Epithelial cell of alveolus of lung (primary cell): ENCODE data around the gene OR1Q1. TPM values are rescaled to one million over a fixed set of nuclear protein-coding genes. Genes with fewer than 3 reads are reported as not detected.

Experiments
- total RNA-seq: library from RNA; depleted of rRNA; stranded (reverse); fragments of >200 nt; gene quantifications from 2 replicates; pipeline ENCODE4 v1.2.1, GENCODE V29; 2015

The OR1Q1 gene, protein sequence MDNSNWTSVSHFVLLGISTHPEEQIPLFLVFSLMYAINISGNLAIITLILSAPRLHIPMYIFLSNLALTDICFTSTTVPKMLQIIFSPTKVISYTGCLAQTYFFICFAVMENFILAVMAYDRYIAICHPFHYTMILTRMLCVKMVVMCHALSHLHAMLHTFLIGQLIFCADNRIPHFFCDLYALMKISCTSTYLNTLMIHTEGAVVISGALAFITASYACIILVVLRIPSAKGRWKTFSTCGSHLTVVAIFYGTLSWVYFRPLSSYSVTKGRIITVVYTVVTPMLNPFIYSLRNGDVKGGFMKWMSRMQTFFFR
- not detected in 2 replicates for total RNA-seq

DNA sequence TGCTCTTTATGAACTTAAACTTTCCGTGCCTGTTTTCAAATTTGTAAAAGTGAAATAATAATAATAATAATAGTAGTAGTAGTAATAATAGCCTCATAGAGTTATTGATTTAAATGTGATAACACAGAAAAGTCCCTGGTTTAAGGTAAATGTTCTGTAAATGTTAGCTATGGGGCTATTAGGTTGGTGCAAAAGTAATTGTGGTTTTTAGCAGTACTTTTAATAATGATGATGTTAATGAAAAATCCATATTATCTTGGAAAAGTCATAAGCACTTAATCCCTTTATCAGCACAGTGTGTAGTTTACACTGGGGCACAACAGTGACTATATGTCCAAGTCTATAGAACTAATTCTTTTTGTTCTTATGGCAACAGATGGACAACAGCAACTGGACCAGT, at the start of gene OR1Q1:
Gene OR1Q1 (plus strand): TSS at position 377 of the 400 bp plus-strand sequence. CDS start 0 bp downstream, at position 377.

DNA sequence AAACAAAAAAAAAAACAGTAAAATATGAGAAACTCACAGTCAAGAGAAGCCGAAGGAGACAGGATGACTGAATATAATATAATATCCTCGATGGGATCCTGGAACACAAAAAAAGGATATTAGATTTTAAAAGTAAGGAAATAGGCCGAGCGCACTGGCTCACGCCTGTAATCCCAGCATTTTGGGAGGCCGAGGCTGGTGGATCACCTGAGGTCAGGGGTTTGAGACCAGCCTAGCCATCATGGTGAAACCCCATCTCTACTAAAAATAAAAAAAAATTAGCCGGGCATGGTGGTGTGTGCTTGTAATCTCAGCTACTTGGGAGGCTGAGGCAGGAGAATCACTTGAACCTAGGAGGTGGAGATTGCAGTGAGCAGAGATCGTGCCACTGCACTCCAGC, 31.3 kb upstream of the OR1Q1 start, which contains the start of gene OR1L8:
Gene OR1L8 (minus strand): TSS at position 101 of the 400 bp plus-strand sequence. CDS start 14,907 bp downstream, outside the sequence.

DNA sequence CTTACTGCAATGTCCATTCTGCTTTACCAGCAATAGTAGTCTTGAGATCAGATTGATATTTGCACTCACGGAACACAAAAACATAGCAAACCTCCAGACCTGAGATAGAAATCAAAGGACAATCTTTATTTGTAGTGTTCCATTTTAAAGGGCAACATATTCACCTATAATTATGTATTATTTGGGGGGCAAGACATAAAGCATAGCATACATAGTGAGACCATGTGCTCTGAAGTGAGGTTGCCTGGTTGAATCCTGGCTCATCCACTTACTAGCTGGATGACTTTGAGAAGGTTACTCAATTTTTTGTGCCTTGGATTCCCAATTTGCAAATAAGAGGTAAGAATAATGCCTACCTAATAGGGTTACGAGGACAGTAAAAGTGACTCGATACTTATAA, 43.0 kb downstream of the OR1Q1 start, which contains the start of gene OR1B1:
Gene OR1B1 (minus strand): TSS at position 101 of the 400 bp plus-strand sequence.

DNA sequence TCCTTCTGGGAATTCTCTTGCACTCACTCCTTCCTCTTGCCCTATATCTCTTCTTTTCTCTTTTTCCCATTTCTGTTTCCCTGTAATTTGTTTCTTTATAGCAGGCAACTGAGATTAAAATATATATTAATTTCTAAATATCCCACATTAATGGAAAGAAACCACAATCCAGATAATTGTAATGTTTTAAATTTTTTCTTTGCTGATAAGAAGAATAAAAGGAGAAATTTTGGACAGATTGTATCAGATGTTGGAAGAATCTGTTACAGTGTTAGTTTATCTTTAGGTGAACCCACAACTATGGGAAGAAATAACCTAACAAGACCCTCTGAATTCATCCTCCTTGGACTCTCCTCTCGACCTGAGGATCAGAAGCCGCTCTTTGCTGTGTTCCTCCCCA, 46.9 kb downstream of the OR1Q1 start, which contains the start of gene OR1L1:
Gene OR1L1 (plus strand): TSS at position 301 of the 400 bp plus-strand sequence. CDS start 0 bp downstream, at position 301.

Other genes with a start within 250 kb of the OR1Q1 start
- 36.8 and 61.8 TPM in 2 replicates for gene PTGS1, start 243.7 kb upstream of the OR1Q1 start, total RNA-seq
- not detected in 2 replicates for gene OR1J1, start 136.8 kb upstream of the OR1Q1 start, total RNA-seq
- gene OR1J2, start 103.9 kb upstream of the OR1Q1 start, total RNA-seq = not detected in 2 replicates
- not detected in 2 replicates for gene OR1J4, start 95.6 kb upstream of the OR1Q1 start, total RNA-seq
- not detected in 2 replicates for gene OR1N1, start 87.4 kb upstream of the OR1Q1 start, total RNA-seq
- not detected in 2 replicates for gene OR1N2, start 61.6 kb upstream of the OR1Q1 start, total RNA-seq
- gene OR1L8, start 31.4 kb upstream of the OR1Q1 start, total RNA-seq = not detected in 2 replicates
- gene OR1B1, start 42.9 kb downstream of the OR1Q1 start, total RNA-seq = not detected in 2 replicates
- not detected in 2 replicates for gene OR1L1, start 47.0 kb downstream of the OR1Q1 start, total RNA-seq
- not detected in 2 replicates for gene OR1L3, start 60.4 kb downstream of the OR1Q1 start, total RNA-seq
- not detected in 2 replicates for gene OR1L4, start 109.3 kb downstream of the OR1Q1 start, total RNA-seq
- gene OR1L6, start 127.6 kb downstream of the OR1Q1 start, total RNA-seq = not detected in 2 replicates
- gene OR5C1, start 174.2 kb downstream of the OR1Q1 start, total RNA-seq = not detected in 2 replicates
- not detected in 2 replicates for gene OR1K1, start 185.4 kb downstream of the OR1Q1 start, total RNA-seq
- 19.7 and 24.4 TPM in 2 replicates for gene PDCL, start 213.8 kb downstream of the OR1Q1 start, total RNA-seq